ENCODE data around the gene RORC.

GRCh38 chr1:151811181-151811580, 20.4 kb downstream of the RORC start:
- TF ChIP-seq CTCF (IDR thresholded peaks at IDR 0.05) (no peak), RCOR1 (IDR thresholded peaks at IDR 0.05; ENCODE audit: low read length) (no peak), NFIC (IDR thresholded peaks at IDR 0.05; ENCODE audit: borderline replicate concordance) (no peak), SIN3A (IDR thresholded peaks at IDR 0.05; ENCODE audit: borderline replicate concordance, low read depth, low read length) (no peak), SMC3 (IDR thresholded peaks at IDR 0.05; ENCODE audit: low read depth, low read length) (no peak)
- TF ChIP-seq, protein P1, sequence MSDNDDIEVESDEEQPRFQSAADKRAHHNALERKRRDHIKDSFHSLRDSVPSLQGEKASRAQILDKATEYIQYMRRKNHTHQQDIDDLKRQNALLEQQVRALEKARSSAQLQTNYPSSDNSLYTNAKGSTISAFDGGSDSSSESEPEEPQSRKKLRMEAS (IDR thresholded peaks at IDR 0.05; ENCODE audit: low read depth) = no peak
- TF ChIP-seq, protein P2, sequence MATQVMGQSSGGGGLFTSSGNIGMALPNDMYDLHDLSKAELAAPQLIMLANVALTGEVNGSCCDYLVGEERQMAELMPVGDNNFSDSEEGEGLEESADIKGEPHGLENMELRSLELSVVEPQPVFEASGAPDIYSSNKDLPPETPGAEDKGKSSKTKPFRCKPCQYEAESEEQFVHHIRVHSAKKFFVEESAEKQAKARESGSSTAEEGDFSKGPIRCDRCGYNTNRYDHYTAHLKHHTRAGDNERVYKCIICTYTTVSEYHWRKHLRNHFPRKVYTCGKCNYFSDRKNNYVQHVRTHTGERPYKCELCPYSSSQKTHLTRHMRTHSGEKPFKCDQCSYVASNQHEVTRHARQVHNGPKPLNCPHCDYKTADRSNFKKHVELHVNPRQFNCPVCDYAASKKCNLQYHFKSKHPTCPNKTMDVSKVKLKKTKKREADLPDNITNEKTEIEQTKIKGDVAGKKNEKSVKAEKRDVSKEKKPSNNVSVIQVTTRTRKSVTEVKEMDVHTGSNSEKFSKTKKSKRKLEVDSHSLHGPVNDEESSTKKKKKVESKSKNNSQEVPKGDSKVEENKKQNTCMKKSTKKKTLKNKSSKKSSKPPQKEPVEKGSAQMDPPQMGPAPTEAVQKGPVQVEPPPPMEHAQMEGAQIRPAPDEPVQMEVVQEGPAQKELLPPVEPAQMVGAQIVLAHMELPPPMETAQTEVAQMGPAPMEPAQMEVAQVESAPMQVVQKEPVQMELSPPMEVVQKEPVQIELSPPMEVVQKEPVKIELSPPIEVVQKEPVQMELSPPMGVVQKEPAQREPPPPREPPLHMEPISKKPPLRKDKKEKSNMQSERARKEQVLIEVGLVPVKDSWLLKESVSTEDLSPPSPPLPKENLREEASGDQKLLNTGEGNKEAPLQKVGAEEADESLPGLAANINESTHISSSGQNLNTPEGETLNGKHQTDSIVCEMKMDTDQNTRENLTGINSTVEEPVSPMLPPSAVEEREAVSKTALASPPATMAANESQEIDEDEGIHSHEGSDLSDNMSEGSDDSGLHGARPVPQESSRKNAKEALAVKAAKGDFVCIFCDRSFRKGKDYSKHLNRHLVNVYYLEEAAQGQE (IDR thresholded peaks at IDR 0.05; ENCODE audit: low read depth, low read length) = no peak

All from SK-N-SH (cell line).